H9 (cell line): Measurements from ENCODE around the gene EPS8L3. TPM values are rescaled to one million over a fixed set of nuclear protein-coding genes. Genes with fewer than 3 reads are reported as not detected.
A peak's percentile ranks its signal among the peaks of the same experiment; 100 is the strongest.

Experiments
- DNase-seq: peaks from one replicate; pipeline ENCODE4 v3.0.0-alpha.2; 2017
- H2AFZ ChIP-seq: one replicate; pipeline ENCODE4 v1.6.1; 2013; ENCODE audit warnings: mild to moderate bottlenecking, low read length, control low read depth, moderate library complexity
- H2AK5ac ChIP-seq: 2 replicates; pipeline ENCODE4 v1.6.1; 2013; ENCODE audit warnings: low read length, control low read depth, mixed read lengths; ENCODE audit not compliant: insufficient read length
- H2BK120ac ChIP-seq: one replicate; pipeline ENCODE4 v1.6.1; 2013; ENCODE audit warnings: low read depth, mild to moderate bottlenecking, low read length, control low read depth, inconsistent platforms; ENCODE audit not compliant: poor library complexity, severe bottlenecking
- H2BK12ac ChIP-seq: 2 replicates; pipeline ENCODE4 v1.6.1; 2013; ENCODE audit warnings: low read length, control low read depth, mixed read lengths, low read depth; ENCODE audit not compliant: insufficient read length
- H2BK15ac ChIP-seq: 2 replicates; pipeline ENCODE4 v1.6.1; 2013; ENCODE audit warnings: low read depth, low read length, control low read depth
- H2BK20ac ChIP-seq: one replicate; pipeline ENCODE4 v1.6.1; 2013; ENCODE audit warnings: low read depth, mild to moderate bottlenecking, low read length, control low read depth, inconsistent platforms; ENCODE audit not compliant: poor library complexity, severe bottlenecking
- H2BK5ac ChIP-seq: 2 replicates; pipeline ENCODE4 v1.6.1; 2013; ENCODE audit warnings: low read length, control low read depth, mixed read lengths; ENCODE audit not compliant: insufficient read length
- H3K14ac ChIP-seq: 2 replicates; pipeline ENCODE4 v1.6.1; 2013; ENCODE audit warnings: low read length, control low read depth; ENCODE audit not compliant: insufficient read depth
- H3K18ac ChIP-seq: 2 replicates; pipeline ENCODE4 v1.6.1; 2013; ENCODE audit warnings: low read depth, mild to moderate bottlenecking, mixed read lengths, low read length, control low read depth; ENCODE audit not compliant: insufficient read length
- H3K23ac ChIP-seq: 2 replicates; pipeline ENCODE4 v1.6.1; 2013; ENCODE audit warnings: low read length, control low read depth, mixed read lengths, low read depth; ENCODE audit not compliant: insufficient read length
- H3K23me2 ChIP-seq: 2 replicates; pipeline ENCODE4 v1.6.1; 2013; ENCODE audit warnings: low read depth, mild to moderate bottlenecking, mixed read lengths, low read length, control low read depth; ENCODE audit not compliant: insufficient read length, poor library complexity, severe bottlenecking
- H3K27ac ChIP-seq: 2 replicates; pipeline ENCODE4 v1.5.1; 2013; ENCODE audit warnings: low read length, control low read depth, mixed read lengths, low read depth; ENCODE audit not compliant: insufficient read length
- H3K27me3 ChIP-seq: 2 replicates; pipeline ENCODE4 v1.6.1; 2013; ENCODE audit warnings: low read length, control low read depth, inconsistent platforms; ENCODE audit not compliant: insufficient read depth
- H3K4ac ChIP-seq: 2 replicates; pipeline ENCODE4 v1.6.1; 2013; ENCODE audit warnings: low read depth, mild to moderate bottlenecking, control low read depth, inconsistent platforms, low read length, moderate library complexity
- H3K4me1 ChIP-seq: 2 replicates; pipeline ENCODE4 v1.6.1; 2013; ENCODE audit warnings: low read length, control low read depth, inconsistent platforms; ENCODE audit not compliant: insufficient read depth
- H3K4me2 ChIP-seq: 2 replicates; pipeline ENCODE4 v1.6.1; 2013; ENCODE audit warnings: low read length, control low read depth, mixed read lengths; ENCODE audit not compliant: insufficient read length, insufficient read depth
- H3K56ac ChIP-seq: 2 replicates; pipeline ENCODE4 v1.6.1; 2013; ENCODE audit warnings: low read depth, mild to moderate bottlenecking, mixed read lengths, low read length, control low read depth; ENCODE audit not compliant: insufficient read length
- H3K79me1 ChIP-seq: 2 replicates; pipeline ENCODE4 v1.6.1; 2013; ENCODE audit warnings: low read depth, mild to moderate bottlenecking, moderate library complexity, low read length, control low read depth, inconsistent platforms; ENCODE audit not compliant: insufficient read depth, poor library complexity, severe bottlenecking
- H3K79me2 ChIP-seq: 2 replicates; pipeline ENCODE4 v1.6.1; 2013; ENCODE audit warnings: low read length, control low read depth, inconsistent platforms; ENCODE audit not compliant: insufficient read depth
- H3K9ac ChIP-seq: 2 replicates; pipeline ENCODE4 v1.6.1; 2013; ENCODE audit warnings: low read length, control low read depth, mixed read lengths; ENCODE audit not compliant: insufficient read length; ENCODE audit errors: extremely low read depth
- H3K9me3 ChIP-seq: one replicate; pipeline ENCODE4 v1.6.1; 2013; ENCODE audit warnings: low read depth, low read length, inconsistent platforms; ENCODE audit not compliant: control insufficient read depth
- H3T11ph ChIP-seq: one replicate; pipeline ENCODE4 v1.6.1; 2013; ENCODE audit warnings: mild to moderate bottlenecking, low read length, control low read depth, inconsistent platforms
- H4K20me1 ChIP-seq: one replicate; pipeline ENCODE4 v1.6.1; 2013; ENCODE audit not compliant: control insufficient read depth, insufficient read length, insufficient read depth
- H4K5ac ChIP-seq: 2 replicates; pipeline ENCODE4 v1.6.1; 2013; ENCODE audit warnings: low read depth, mild to moderate bottlenecking, mixed read lengths, low read length, control low read depth; ENCODE audit not compliant: insufficient read length
- H4K8ac ChIP-seq: replicated peaks from 2 replicates; pipeline ENCODE4 v1.6.1; 2013; ENCODE audit warnings: low read length, control low read depth, mixed read lengths, low read depth; ENCODE audit not compliant: insufficient read length
- H4K91ac ChIP-seq: 2 replicates; pipeline ENCODE4 v1.6.1; 2013; ENCODE audit warnings: low read depth, mild to moderate bottlenecking, moderate library complexity, mixed read lengths, low read length, control low read depth; ENCODE audit not compliant: insufficient read length
- H3K27ac Mint-ChIP-seq, 3 experiments: 2 replicates in 2 of 3; 3 replicates in 1 of 3; pipeline ENCODE4 v1.8.0; 2020 to 2021; ENCODE audit warnings: mixed read lengths in 3 of 3, mild to moderate bottlenecking in 1 of 3, moderate library complexity in 1 of 3
- H3K27me3 Mint-ChIP-seq: 2 replicates; pipeline ENCODE4 v1.8.0; 2021; ENCODE audit warnings: low read depth, mild to moderate bottlenecking, moderate library complexity, mixed read lengths
- H3K36me3 Mint-ChIP-seq, 3 experiments: 2 replicates in 2 of 3; 3 replicates in 1 of 3; pipeline ENCODE4 v1.8.0; 2020 to 2021; ENCODE audit warnings: low read depth in 3 of 3, mixed read lengths in 3 of 3; ENCODE audit not compliant: insufficient read depth in 1 of 3
- H3K4me1 Mint-ChIP-seq, 2 experiments: 2 replicates each; pipeline ENCODE4 v1.8.0; 2020; ENCODE audit warnings: mixed read lengths in 2 of 2
- H3K4me3 Mint-ChIP-seq, 2 experiments: 2 replicates in 1 of 2; 3 replicates in 1 of 2; pipeline ENCODE4 v1.8.0; 2020 to 2021; ENCODE audit warnings: mild to moderate bottlenecking in 2 of 2, mixed read lengths in 2 of 2, moderate library complexity in 1 of 2
- H3K9me3 Mint-ChIP-seq, 2 experiments: 2 replicates in 1 of 2; 3 replicates in 1 of 2; pipeline ENCODE4 v1.8.0; 2020; ENCODE audit warnings: mild to moderate bottlenecking in 2 of 2, mixed read lengths in 2 of 2, moderate library complexity in 1 of 2
- WGBS: extraction: QIAGEN DNeasy Blood & Tissue Kit; methylation state at CpG from one replicate; pipeline ENCODE4 v1.1.7; 2013; ENCODE audit warnings: missing lambda C conversion rate, low lambda C conversion rate, mixed read lengths; ENCODE audit not compliant: insufficient read length; ENCODE audit errors: extremely low coverage; 5-methylcytosine and 5-hydroxymethylcytosine counted together
- total RNA-seq: library from RNA; stranded (reverse); gene quantifications from 2 replicates; pipeline ENCODE4 v1.2.1, GENCODE V29; 2021
- TF ChIP-seq, protein P1 (sequence below): fragments of 200-600 bp; sonication (generic); conservative IDR thresholded peaks from 3 replicates; pipeline ENCODE4 v1.8.0; 2021; ENCODE audit warnings: antibody characterized with exemption, mild to moderate bottlenecking

The EPS8L3 gene
- total RNA-seq, 1 experiment from 2014 or later = not detected

- H3K23me2 ChIP-seq = no peaks in the 10 kb centered on the region
- H3K27ac Mint-ChIP-seq = no peak overlapping the region
- H3K9me3 ChIP-seq = no peaks in the 10 kb centered on the region
- TF ChIP-seq, protein P1, sequence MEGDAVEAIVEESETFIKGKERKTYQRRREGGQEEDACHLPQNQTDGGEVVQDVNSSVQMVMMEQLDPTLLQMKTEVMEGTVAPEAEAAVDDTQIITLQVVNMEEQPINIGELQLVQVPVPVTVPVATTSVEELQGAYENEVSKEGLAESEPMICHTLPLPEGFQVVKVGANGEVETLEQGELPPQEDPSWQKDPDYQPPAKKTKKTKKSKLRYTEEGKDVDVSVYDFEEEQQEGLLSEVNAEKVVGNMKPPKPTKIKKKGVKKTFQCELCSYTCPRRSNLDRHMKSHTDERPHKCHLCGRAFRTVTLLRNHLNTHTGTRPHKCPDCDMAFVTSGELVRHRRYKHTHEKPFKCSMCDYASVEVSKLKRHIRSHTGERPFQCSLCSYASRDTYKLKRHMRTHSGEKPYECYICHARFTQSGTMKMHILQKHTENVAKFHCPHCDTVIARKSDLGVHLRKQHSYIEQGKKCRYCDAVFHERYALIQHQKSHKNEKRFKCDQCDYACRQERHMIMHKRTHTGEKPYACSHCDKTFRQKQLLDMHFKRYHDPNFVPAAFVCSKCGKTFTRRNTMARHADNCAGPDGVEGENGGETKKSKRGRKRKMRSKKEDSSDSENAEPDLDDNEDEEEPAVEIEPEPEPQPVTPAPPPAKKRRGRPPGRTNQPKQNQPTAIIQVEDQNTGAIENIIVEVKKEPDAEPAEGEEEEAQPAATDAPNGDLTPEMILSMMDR = no peak
- H3K4me2 ChIP-seq = no peak overlapping the region
- H3K79me2 ChIP-seq = no peaks in the 10 kb centered on the region
- H2BK120ac ChIP-seq = no peak overlapping the region
- no peak overlapping the region for H3K56ac ChIP-seq
- no peak overlapping the region for H2AFZ ChIP-seq
- H3K27me3 Mint-ChIP-seq = no peaks in the 10 kb centered on the region
- H2BK12ac ChIP-seq = no peak overlapping the region
- H2BK15ac ChIP-seq = no peak overlapping the region
- H3K23ac ChIP-seq = no peak overlapping the region
- no peaks in the 10 kb centered on the region for H3K36me3 Mint-ChIP-seq
- H3K4me1 Mint-ChIP-seq = peaks cover 16 to 23% of the 10 kb centered on the region in 2 experiments
- H2BK20ac ChIP-seq = no peak overlapping the region
- no peak overlapping the region for H4K8ac ChIP-seq
- H3K27ac ChIP-seq = no peak overlapping the region
- H2AK5ac ChIP-seq = no peak overlapping the region
- DNase-seq = peak; percentile 10
- no peak overlapping the region for H3K4ac ChIP-seq
- H3K27me3 ChIP-seq = no peaks in the 10 kb centered on the region
- WGBS = no CpG with 5 or more reads among the region's 4 CpGs
- no peak overlapping the region for H3K9ac ChIP-seq
- H3K18ac ChIP-seq = no peak overlapping the region
- no peaks in the 10 kb centered on the region for H4K20me1 ChIP-seq
- no peak overlapping the region for H3T11ph ChIP-seq
- no peak overlapping the region for H3K4me3 Mint-ChIP-seq
- no peak overlapping the region for H2BK5ac ChIP-seq
- no peaks in the 10 kb centered on the region for H3K9me3 Mint-ChIP-seq
- H3K79me1 ChIP-seq = no peaks in the 10 kb centered on the region
- no peak overlapping the region for H4K5ac ChIP-seq
- H3K14ac ChIP-seq = no peak overlapping the region
- H3K4me1 ChIP-seq = no peaks in the 10 kb centered on the region
- no peak overlapping the region for H4K91ac ChIP-seq
Measured at GRCh38 chr1:109804660-109805059, 40.9 kb upstream of the EPS8L3 start.
